GM12874 (cell line): Measurements from ENCODE around the gene ASPDH.

ENCODE experiments used
- CTCF ChIP-seq: IDR thresholded peaks from 2 replicates; pipeline ENCODE4 v1.5.1; 2011; ENCODE audit warnings: low read depth, mild to moderate bottlenecking, control low read depth, low read length, moderate library complexity; ENCODE audit not compliant: insufficient read depth

Gene ASPDH

GRCh38 chr19:50516964-50517703 is 3.4 kb upstream of the ASPDH start:
- no peak for TF ChIP-seq CTCF

GRCh38 chr19:50516456-50516855 is 2.7 kb upstream of the ASPDH start:
- no peak for TF ChIP-seq CTCF

GRCh38 chr19:50515168-50515561 is 1.5 kb upstream of the ASPDH start:
- TF ChIP-seq CTCF: no peak

GRCh38 chr19:50514346-50515167 is 844 bp upstream of the ASPDH start:
- TF ChIP-seq CTCF: no peak

- TF ChIP-seq CTCF: no peak
Measured at GRCh38 chr19:50512999-50513745, 541 bp downstream of the ASPDH start.

GRCh38 chr19:50512112-50512998 is 1.4 kb downstream of the ASPDH start:
- TF ChIP-seq CTCF: no peak
